Pancreas (tissue), 10 donors: ENCODE measurements around the gene PSMD5. TPM values are rescaled to one million over a fixed set of nuclear protein-coding genes. Genes with fewer than 3 reads are reported as not detected.

Experiments used
- ATAC-seq, 4 donors: fragments of 200-7000 bp; cut with Tn5 transposase; one replicate each; pipeline versions ENCODE4 v1.8.0 to v1.9.1; 2020; ENCODE audit warnings: mild to moderate bottlenecking in 4 of 4, moderate library complexity in 4 of 4
- DNase-seq, 6 donors: peaks; one replicate each; pipeline ENCODE4 v3.0.0-alpha.2; 2020
- FAIRE-seq: peaks from 2 replicates; lab custom pipeline; 2012; peaks lifted over from hg19 to GRCh38; lab: Jason Lieb, UNC
- H3K27ac ChIP-seq, 4 donors: fragments of 200-600 bp; sonication (generic); 1 replicate in 3 of 4; 2 replicates in 1 of 4; pipeline versions ENCODE4 v1.5.0 to v1.8.0; 2020
- H3K27me3 ChIP-seq, 4 donors: fragments of 200-600 bp; one replicate each; pipeline ENCODE4 v1.8.0; 2021
- H3K36me3 ChIP-seq, 3 donors: fragments of 200-600 bp; sonication (generic) in 1 of 3; one replicate each; pipeline versions ENCODE4 v1.5.0 to v1.8.0; 2020 to 2021
- H3K4me1 ChIP-seq, 3 donors: fragments of 200-600 bp; one replicate each; pipeline ENCODE4 v1.8.0; 2021
- H3K4me3 ChIP-seq, 4 donors: fragments of 200-600 bp; sonication (generic) in 2 of 4; one replicate each; pipeline versions ENCODE4 v1.5.0 to v1.8.0; 2020 to 2021
- H3K9me3 ChIP-seq, 4 donors: fragments of 200-600 bp; one replicate each; pipeline ENCODE4 v1.8.0; 2021
- WGBS, 2 donors: extraction: QIAGEN DNeasy Blood & Tissue Kit; methylation state at CpG; one replicate each; pipeline ENCODE4 v1.1.7; 2013; 5-methylcytosine and 5-hydroxymethylcytosine counted together
- intact Hi-C, 3 donors: fragments of 100-400 bp; cut with DNase I; formaldehyde crosslinking; loops; one replicate each; pipeline versions ENCODE4 v1.11.1 to v1.14.2; 2022
- polyA plus RNA-seq, 2 donors: library from polyadenylated mRNA; stranded (reverse); fragments of 200-250 nt; gene quantifications; one replicate each; pipeline ENCODE4 v1.2.3, GENCODE V29; 2013
- total RNA-seq, 6 donors: library from RNA; stranded (reverse); fragmentation: NEBNext Ultra II Directional in 4 of 6; extraction: Animal tissue kit (Norgen Biotek cat#: 25700) in 4 of 6; gene quantifications; one replicate each; pipeline versions ENCODE4 v1.2.1 to v1.2.4, GENCODE V29; 2021 to 2023
- TF ChIP-seq, protein P1 (sequence below), 4 donors: fragments of 200-600 bp; sonication (generic) in 3 of 4; IDR thresholded peaks; one replicate each; pipeline versions ENCODE4 v1.5.0 to v1.8.0; 2021; ENCODE audit warnings: antibody characterized with exemption in 4 of 4
- donor health status: healthy with polysubstance abuse.
- donor health status: DM: no; HTN: no; CAD: no; lungs with moderate emphysema.
- donor health status: DM: no; HTN: no; CAD: no.
- donor health status: control.
- donor health status: control.
- donor health status: Bipolar disorder and iron deficiency.
- donor health status: DM: yes; HTN: yes; CAD: no.
- donor health status: DM: no; HTN: no; CAD: no.
- donor health status: DM: no; HTN: no; CAD: no.
- donor health status: DM: yes; HTN: yes; CAD: no.

PSMD5 gene
- total and polyA plus RNA-seq, 8 donors, result 5.8 to 33.0 (median 20.7) TPM

DNA sequence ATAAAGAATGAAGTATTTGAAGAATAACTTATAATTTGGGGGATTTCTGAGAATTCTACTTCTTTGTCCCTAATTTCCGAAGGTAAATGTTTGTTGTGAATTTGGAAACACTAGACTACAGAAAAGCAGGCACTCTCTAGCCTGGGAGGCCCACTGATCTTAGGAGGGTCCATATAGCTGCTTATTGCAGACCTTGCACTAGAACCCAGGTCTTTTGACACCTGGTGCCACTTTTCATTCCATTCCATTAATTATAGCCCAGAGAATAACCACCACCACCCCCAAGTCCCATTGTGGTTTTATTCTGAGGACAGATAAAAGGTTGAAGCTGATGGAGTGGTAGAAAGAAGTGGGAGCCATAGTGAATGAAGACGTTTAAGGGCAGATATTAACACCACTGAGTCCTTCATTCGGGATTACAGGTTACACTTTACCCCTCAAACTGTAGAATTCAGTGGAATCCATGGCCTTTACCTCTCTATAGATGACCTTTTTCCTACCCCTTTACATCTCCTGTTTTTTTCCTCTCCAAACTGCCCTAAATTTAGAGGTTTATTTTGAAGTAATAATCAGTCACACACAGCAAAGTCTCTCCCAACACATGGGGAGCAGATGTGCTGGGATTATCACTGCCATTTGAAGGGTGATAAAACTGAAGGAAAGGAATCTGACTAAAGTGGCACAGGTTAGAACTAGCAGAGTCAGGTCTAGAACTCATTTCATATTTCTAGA, 12.0 kb upstream of the PSMD5 start:
- ATAC-seq, result no peak
- WGBS, 2 donors, result 85 to 91% methylated on average over 3 of the region's 3 CpGs

DNA sequence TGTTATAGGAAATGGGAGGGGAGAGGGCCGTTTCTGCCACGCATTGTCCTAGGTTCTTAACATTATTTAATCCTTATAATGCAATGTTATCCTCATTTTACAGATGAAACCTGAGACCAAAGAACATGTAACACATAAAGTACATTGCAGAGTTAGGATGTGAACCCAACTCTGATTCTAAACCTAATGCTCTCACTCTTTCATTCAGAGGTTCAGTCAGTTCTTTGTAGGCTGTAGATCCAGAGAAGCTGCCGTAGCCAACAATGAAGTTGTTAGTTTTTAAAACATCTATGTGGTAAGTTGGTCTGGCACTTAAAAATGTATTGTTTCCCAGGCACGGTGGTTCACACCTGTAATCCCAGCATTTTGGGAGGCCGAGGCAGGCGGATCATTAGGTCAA, 10.5 kb upstream of the PSMD5 start:
- H3K9me3 ChIP-seq, result no peaks in the 10 kb centered on the region
- TF ChIP-seq, protein P1, sequence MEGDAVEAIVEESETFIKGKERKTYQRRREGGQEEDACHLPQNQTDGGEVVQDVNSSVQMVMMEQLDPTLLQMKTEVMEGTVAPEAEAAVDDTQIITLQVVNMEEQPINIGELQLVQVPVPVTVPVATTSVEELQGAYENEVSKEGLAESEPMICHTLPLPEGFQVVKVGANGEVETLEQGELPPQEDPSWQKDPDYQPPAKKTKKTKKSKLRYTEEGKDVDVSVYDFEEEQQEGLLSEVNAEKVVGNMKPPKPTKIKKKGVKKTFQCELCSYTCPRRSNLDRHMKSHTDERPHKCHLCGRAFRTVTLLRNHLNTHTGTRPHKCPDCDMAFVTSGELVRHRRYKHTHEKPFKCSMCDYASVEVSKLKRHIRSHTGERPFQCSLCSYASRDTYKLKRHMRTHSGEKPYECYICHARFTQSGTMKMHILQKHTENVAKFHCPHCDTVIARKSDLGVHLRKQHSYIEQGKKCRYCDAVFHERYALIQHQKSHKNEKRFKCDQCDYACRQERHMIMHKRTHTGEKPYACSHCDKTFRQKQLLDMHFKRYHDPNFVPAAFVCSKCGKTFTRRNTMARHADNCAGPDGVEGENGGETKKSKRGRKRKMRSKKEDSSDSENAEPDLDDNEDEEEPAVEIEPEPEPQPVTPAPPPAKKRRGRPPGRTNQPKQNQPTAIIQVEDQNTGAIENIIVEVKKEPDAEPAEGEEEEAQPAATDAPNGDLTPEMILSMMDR (IDR thresholded peaks at IDR 0.05), result no peak
- WGBS, 2 donors, result 91 to 95% methylated on average over 6 of the region's 6 CpGs
- peaks cover 0 to 4% (median 0%) of the 10 kb centered on the region in 3 donors for H3K36me3 ChIP-seq
- H3K4me1 ChIP-seq, result peaks cover 0 to 3% (median 0%) of the 10 kb centered on the region in 3 donors
- intact Hi-C loops, result no loop called here
- FAIRE-seq, result no peak
- no peak overlapping the region for H3K4me3 ChIP-seq
- no peaks in the 10 kb centered on the region for H3K27me3 ChIP-seq
- DNase-seq, result no peak
- no peak overlapping the region for H3K27ac ChIP-seq
- ATAC-seq, result no peak

More for the DNA sequence above, 12.0 kb upstream of the PSMD5 start:
- no peak overlapping the region for H3K27ac ChIP-seq
- H3K4me3 ChIP-seq, result no peak overlapping the region
- no peak for DNase-seq
- H3K9me3 ChIP-seq, result no peaks in the 10 kb centered on the region
- TF ChIP-seq, protein P1 (IDR thresholded peaks at IDR 0.05), result no peak
- H3K36me3 ChIP-seq, result peaks cover 0 to 4% (median 0%) of the 10 kb centered on the region in 3 donors
- intact Hi-C loops, result no loop called here
- peaks cover 0 to 3% (median 0%) of the 10 kb centered on the region in 3 donors for H3K4me1 ChIP-seq
- FAIRE-seq, result no peak
- H3K27me3 ChIP-seq, result no peaks in the 10 kb centered on the region

DNA sequence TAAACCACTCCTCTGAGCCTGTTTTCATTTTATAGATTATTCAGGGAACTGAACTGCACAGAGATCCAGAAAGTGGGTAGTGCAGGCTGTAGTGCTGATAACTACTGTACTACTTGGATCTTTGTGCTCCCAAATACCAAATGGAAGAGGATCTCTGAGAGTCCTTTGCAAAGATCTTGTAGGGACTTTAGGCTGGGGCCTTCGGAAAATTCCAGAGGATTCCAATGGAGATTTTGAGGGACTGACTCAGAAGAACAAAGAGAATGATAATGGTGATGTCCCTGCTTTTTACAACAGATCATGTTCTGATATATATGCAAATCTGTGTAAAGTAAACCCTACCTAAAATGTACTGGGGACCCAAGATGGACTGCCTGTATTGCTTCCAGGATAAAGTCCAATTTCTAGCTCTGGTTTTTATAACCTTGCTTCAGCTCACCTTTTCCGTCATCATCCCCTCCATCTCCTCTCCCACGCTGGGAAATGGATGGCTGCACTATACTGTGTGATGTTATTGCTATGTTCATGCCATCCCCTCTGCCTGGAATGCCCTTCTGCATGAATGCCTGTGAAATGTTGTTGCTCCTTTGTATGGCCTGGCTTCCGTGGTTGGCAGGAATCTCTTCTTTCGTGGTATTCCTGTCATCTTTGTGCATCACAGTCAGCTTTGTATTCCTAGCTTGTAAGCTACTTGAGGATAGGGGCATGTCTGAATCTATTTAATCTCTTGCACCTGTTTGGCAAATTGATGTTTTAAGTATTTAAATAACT, 9.7 kb upstream of the PSMD5 start:
- peaks cover 0 to 2% (median 0%) of the 10 kb centered on the region in 3 donors for H3K4me1 ChIP-seq
- TF ChIP-seq, protein P1 (IDR thresholded peaks at IDR 0.05), result no peak
- FAIRE-seq (no peak), ATAC-seq (no peak), DNase-seq (no peak)
- no peaks in the 10 kb centered on the region for H3K9me3 ChIP-seq
- no peaks in the 10 kb centered on the region for H3K27me3 ChIP-seq
- intact Hi-C loops, result no loop called here
- no peak overlapping the region for H3K4me3 ChIP-seq
- WGBS, 2 donors, result 87 to 92% methylated on average over 5 of the region's 5 CpGs
- no peak overlapping the region for H3K27ac ChIP-seq
- H3K36me3 ChIP-seq, result peaks cover 0 to 4% (median 0%) of the 10 kb centered on the region in 3 donors

DNA sequence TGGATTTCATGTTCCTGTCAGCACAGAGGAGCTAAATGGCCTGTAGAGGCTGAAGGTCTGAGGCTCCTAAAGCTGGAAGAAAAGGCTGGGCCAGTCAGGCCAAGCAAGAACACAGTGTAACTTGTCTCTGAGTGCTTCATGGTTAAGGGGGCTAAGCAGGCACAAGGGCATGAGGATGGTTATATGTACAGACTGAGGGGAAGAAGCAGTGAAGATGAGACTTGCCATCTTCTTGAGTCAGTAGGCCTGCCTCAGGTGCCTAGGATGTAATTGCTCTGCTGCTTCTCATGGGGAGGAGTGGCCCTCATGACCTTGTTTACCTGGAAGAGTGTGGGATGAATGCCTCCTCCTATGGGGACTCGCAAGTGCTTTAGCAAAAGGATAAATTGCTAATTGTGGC, 8.7 kb upstream of the PSMD5 start:
- intact Hi-C loops, result no loop called here
- Histone ChIP-seq H3K4me3 (no peak overlapping the region), H3K27me3 (no peaks in the 10 kb centered on the region), H3K4me1 (peaks cover 0 to 4% (median 0%) of the 10 kb centered on the region in 3 donors), H3K9me3 (no peaks in the 10 kb centered on the region), H3K36me3 (peaks cover 0 to 4% (median 0%) of the 10 kb centered on the region in 3 donors), H3K27ac (no peak overlapping the region)
- FAIRE-seq, result no peak
- DNase-seq, result no peak
- TF ChIP-seq, protein P1 (IDR thresholded peaks at IDR 0.05), result no peak
- 96 to 100% methylated on average over 1 of the region's 1 CpG for WGBS, 2 donors
- ATAC-seq, result no peak
